Right lobe of liver (tissue), 4 donors: ENCODE measurements around the gene KISS1R.

Experiments
- CTCF ChIP-seq, 4 donors: fragments of 200-600 bp in 3 of 4; fragments of 450-650 bp in 1 of 4; IDR thresholded peaks; one replicate each; pipeline versions ENCODE4 v1.5.1 to v1.8.0; 2016 to 2022; ENCODE audit warnings: antibody characterized with exemption in 4 of 4, mild to moderate bottlenecking in 2 of 4
- POLR2A ChIP-seq: fragments of 450-650 bp; IDR thresholded peaks from one replicate; pipeline ENCODE4 v1.6.1; 2017; ENCODE audit warnings: antibody characterized with exemption, mild to moderate bottlenecking
- donor health status: DM: no; HTN: no; CAD: no.
- donor health status: DM: no; HTN: no; CAD: no.
- donor health status: DM: no; HTN: yes; CAD: no.

- TF ChIP-seq CTCF (IDR thresholded peaks at IDR 0.05) (no peak), POLR2A (no peak)
Observed at GRCh38 chr19:900043-900301, 17.2 kb upstream of the KISS1R start.
